ENCODE measurements around the gene ITSN2.
"Not testable (repeated sequence)": the region's sequence is repeated elsewhere in the genome, so short reads cannot be mapped to it uniquely, and the experiment has no call there.

Gene ITSN2

GRCh38 chr2:24360050-24360962 lies at the start of gene ITSN2:
TSS of gene ITSN2 (minus strand) at chr2:24360536. CDS start at chr2:24328082, 32,454 bp downstream.
- in situ Hi-C loops (cut with MboI; ENCODE audit: low sequenced_read_pairs) = no loop called here

GRCh38 chr2:24409171-24409570 lies 48.8 kb upstream of the ITSN2 start:
- in situ Hi-C loops (cut with MboI; ENCODE audit: low sequenced_read_pairs) = no loop called here

DNA sequence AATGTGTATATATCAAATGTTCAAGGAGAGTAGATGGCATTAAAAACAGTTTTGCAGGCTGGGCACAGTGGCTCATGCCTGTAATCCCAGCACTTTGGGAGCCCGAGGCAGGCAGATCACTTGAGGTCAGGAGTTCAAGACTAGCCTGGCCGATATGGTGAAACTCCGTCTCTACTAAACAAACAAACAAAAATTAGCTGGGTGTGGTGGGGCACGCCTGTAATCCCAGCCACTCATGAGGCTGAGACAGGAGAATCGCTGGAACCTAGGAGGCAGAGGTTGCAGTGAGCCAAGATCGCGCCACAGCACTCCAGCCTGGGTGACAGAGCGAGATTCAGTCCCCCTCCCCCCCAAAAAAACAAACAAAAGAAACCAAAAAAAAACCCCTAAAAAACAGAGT lies 48.4 kb upstream of the ITSN2 start:
- in situ Hi-C loops (cut with MboI; ENCODE audit: low sequenced_read_pairs) = not testable (repeated sequence)

GRCh38 chr2:24404491-24404921 lies 44.2 kb upstream of the ITSN2 start:
- in situ Hi-C loops (cut with MboI; ENCODE audit: low sequenced_read_pairs) = no loop called here

- in situ Hi-C loops (cut with MboI; ENCODE audit: low sequenced_read_pairs) = no loop called here
Measured at GRCh38 chr2:24403832-24404212, 43.5 kb upstream of the ITSN2 start.

GRCh38 chr2:24403168-24403831 lies 43.0 kb upstream of the ITSN2 start:
- in situ Hi-C loops (cut with MboI; ENCODE audit: low sequenced_read_pairs) = no loop called here

DNA sequence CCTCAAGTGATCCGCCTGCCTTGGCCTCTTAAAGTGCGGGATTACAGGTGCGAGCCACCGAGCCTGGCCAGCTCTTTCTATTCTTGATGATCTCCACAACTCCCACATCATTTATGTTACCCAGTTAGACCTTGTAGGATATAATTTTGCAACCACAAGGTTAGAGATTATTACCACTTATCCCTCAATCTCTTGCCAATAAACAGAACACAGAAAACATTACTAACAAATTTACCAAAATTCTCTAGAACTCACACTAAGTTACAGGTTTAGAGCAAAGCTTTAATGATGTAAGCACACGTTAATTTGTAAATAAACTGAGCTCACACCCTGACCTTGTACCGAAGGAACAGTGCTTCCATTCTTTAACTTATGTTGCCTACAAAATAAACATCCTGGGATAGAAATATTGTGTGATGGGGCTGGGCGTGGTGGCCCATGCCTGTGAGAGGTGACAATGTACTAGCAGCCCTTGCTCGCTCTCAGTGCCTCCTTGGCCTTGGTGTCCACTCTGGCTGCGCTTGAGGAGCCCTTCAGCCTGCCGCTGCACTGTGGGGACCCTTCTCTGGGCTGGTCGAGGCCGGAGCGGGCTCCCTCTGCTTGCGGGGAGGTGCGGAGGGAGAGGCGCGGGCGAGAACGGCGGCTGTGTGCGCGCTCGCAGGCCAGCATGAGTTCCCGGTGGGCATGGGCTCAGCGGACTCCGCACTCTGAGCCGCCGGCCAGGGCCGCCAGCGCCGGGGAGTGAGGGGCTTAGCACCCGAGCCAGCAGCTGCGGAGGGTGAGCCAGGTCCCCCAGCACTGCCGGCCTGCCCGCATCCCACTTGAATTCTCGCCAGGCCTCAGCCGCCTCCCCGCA lies 42.1 kb upstream of the ITSN2 start:
- in situ Hi-C loops (cut with MboI; ENCODE audit: low sequenced_read_pairs) = no loop called here

DNA sequence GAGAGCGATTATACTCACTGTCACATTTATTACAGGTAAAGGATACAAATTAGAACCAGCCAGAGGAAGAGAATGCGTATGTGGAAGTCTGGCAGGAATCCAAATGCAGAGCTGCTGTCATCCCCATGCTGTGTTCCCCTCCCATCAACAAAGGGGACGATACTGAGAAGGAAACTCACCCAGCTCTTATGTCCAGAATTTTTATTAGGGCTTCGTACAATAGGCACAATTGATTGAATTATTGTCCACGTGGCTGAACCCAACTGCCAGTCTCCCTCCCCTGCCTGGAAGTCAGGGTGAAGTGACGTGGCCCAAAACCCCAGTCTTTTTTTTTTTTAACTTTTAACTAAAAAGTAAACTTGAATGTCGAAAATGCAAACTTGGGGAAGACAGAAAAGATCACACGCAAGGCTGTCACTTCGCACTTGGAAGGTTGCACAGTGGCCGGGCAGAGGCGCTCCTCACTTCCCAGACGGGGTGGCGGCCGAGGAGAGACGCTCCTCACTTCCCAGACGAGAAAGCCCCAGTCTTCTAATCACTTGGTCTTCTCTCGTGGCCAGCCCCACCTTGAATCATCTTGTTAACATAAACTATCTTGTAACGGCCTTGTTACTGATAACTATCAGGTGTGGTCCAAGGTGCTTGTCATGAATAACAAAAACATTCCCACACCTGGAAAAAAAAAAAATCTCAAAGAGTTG lies 40.0 kb upstream of the ITSN2 start:
- in situ Hi-C loops (cut with MboI; ENCODE audit: low sequenced_read_pairs) = no loop called here

DNA sequence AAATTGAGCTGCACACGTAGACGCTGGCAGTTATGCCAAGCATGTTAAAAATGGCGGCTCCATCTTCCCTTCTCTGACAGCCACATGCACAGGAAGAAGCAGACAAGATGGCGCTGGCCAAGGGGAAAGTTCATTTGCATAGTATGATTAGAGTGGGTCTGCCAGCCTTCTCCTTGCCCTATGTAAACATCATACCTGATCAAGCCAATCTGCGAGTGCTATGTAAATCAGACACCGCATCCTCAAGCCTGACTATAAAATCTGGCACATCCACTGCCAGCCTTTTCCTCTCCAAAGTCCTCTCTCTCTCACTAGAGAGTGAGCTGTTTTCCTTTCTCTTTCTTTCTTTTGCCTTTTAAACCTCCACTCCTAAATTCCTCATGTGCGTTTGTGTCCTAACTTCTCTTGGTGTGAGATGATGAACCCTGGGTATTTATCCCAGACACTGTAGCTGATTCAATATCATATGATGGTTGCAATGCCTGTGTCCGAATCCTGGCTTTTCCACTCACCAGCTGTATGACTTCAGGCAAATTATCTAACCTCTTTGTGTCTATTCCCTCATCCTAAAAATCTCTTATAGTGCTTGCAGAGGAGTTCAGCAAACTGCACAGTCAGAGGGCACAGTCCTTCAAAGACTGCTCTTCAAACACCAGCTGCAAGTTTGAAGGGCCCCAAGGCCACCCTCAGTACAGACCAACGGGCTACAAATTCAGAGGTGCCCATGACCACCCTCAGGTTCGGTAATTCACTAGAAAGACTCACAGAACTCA lies 39.3 kb upstream of the ITSN2 start:
- in situ Hi-C loops (cut with MboI; ENCODE audit: low sequenced_read_pairs) = no loop called here

GRCh38 chr2:24394998-24395397 lies 34.7 kb upstream of the ITSN2 start:
- in situ Hi-C loops (cut with MboI; ENCODE audit: low sequenced_read_pairs) = no loop called here

- in situ Hi-C loops (cut with MboI; ENCODE audit: low sequenced_read_pairs) = no loop called here
Measured at GRCh38 chr2:24392542-24393059, 32.3 kb upstream of the ITSN2 start.

- in situ Hi-C loops (cut with MboI; ENCODE audit: low sequenced_read_pairs) = no loop called here
Measured at GRCh38 chr2:24385366-24385765, 25.0 kb upstream of the ITSN2 start.

DNA sequence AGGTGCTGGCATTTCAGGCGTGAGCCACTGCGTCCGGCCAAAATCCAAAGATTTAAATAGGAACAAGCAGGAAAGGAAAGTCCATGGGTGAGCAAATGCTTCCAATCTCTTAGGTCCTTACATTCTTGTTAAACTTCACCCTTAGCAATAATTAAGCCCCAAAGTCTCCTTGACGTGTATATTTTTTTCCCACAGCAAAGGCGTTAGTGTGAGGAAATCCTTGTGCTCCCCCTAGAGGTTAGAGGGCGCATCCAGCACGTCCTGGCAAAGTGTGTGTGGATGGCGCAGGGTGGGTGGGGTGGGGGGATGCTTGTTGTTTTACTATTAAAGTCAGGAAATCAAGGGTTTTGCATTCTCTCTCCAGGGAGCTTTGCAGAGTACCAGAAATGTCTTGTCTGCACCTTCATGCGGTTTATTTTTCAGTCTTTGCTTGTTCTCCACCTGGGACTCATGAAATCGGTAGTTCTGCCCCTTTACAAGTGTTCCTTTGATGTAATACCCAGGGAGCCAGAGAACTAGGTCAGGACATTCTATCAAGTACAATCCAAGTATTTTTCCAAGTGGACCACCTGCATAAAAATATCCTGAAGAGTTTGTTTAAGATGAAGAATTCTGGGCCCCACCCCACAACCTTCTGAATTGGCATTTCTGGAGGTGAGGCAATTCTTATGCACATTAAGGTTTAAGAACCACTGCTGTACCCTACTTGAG lies 22.2 kb upstream of the ITSN2 start:
- in situ Hi-C loops (cut with MboI; ENCODE audit: low sequenced_read_pairs) = no loop called here

GRCh38 chr2:24380820-24381219 lies 20.5 kb upstream of the ITSN2 start:
- in situ Hi-C loops (cut with MboI; ENCODE audit: low sequenced_read_pairs) = no loop called here

DNA sequence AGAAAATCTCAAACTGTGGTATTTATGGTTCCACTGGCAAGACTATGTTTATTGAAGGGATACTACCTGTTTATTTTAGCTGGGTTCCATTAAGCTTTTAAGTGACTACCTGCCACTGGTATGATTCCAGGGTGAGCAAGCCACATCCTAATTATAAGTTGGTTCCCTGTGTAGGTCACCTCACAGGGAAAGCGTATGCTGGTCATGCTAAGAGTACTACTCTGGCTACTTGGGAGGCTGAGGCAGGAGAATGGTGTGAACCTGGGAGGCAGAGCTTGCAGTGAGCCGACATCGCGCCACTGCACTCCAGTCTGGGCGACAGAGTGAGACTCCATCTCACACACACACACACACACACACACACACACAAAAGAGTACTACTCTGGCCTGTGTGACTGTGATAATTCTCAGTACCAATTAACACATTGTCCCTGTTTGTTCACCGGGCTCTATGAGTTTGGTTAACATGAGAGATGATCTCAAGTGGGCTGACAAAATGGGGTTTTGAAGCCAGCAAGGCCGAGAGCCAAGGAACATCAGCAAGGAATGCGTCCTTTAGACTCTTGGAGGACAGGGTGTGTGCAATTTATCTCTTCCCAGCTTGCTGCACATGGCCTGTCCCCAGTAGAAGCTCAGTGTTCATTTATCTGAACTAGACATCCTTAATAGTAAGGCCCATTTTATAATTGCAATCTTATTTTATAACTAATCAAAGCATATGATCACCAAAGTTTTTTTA lies 15.2 kb upstream of the ITSN2 start:
- in situ Hi-C loops (cut with MboI; ENCODE audit: low sequenced_read_pairs) = no loop called here

- in situ Hi-C loops (cut with MboI; ENCODE audit: low sequenced_read_pairs) = no loop called here
Measured at GRCh38 chr2:24374301-24374700, 14.0 kb upstream of the ITSN2 start.

- in situ Hi-C loops (cut with MboI; ENCODE audit: low sequenced_read_pairs) = no loop called here
Measured at GRCh38 chr2:24372033-24372432, 11.7 kb upstream of the ITSN2 start.

GRCh38 chr2:24365826-24366225 lies 5.5 kb upstream of the ITSN2 start:
- in situ Hi-C loops (cut with MboI; ENCODE audit: low sequenced_read_pairs) = no loop called here

Measured in hTERT RPE-1 (cell line).